ENCODE data around the gene HHATL. TPM values are rescaled to one million over a fixed set of nuclear protein-coding genes. Genes with fewer than 3 reads are reported as not detected.

HHATL gene
- total RNA-seq, 2 experiments from 2014 or later: not detected

DNA sequence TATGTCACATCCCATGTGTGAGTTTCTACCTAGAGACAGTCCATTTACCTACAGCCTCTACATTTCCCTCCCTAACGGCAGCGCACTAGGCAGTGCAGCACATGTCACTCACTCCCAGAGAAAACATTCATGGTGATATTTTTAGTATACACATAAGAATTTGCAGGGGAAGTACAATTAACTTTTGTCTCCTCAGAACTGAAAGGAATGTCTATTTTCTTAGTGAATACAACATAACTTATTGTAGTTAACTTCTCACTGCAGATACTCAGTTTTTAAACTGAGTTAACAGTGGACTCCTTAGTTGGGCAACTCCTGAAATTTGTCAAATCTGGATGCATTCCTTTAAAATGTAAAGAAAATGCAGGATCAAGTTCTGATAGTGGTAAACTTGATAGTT is 53.6 kb downstream of the HHATL start:
- H3K27ac Mint-ChIP-seq: no peak overlapping the region
- H3K9me3 Mint-ChIP-seq: no peaks in the 10 kb centered on the region
- no peak for DNase-seq
- peaks cover 33% of the 10 kb centered on the region for H3K36me3 Mint-ChIP-seq (ENCODE audit: low read depth)
- H3K4me1 Mint-ChIP-seq: peaks cover 31% of the 10 kb centered on the region
- ChIA-PET CTCF (interaction anchor here (1.6 to 1.9 kb wide), 2 partner anchors 8 to 13 kb away, joined by 4 to 6 read pairs; no protein-coding TSS in a partner anchor), POLR2A (no interaction called here)
- H3K27me3 Mint-ChIP-seq: peaks cover 2% of the 10 kb centered on the region
- H3K4me3 Mint-ChIP-seq: no peak overlapping the region

GRCh38 chr3:42647821-42648459 is 54.7 kb downstream of the HHATL start:
- DNase-seq: no peak
- Mint-ChIP-seq H3K4me3 (no peak overlapping the region), H3K4me1 (peaks cover 22% of the 10 kb centered on the region), H3K9me3 (no peaks in the 10 kb centered on the region), H3K27ac (no peak overlapping the region), H3K36me3 (ENCODE audit: low read depth) (peaks cover 43% of the 10 kb centered on the region), H3K27me3 (no peaks in the 10 kb centered on the region)
- ChIA-PET POLR2A (no interaction called here), CTCF (interaction anchor here (0.9 to 1.9 kb wide), 3 partner anchors 10 to 192 kb away, joined by 3 to 6 read pairs (median 4); no protein-coding TSS in a partner anchor)

Other genes with a start within 250 kb of the HHATL start
- gene VIPR1, start 200.2 kb downstream of the HHATL start, total RNA-seq: 10 to 100 TPM; 19.9 to 21.3 TPM
- gene SEC22C, start 120.8 kb downstream of the HHATL start, total RNA-seq: 10 to 100 TPM; 56.0 to 58.9 TPM
- gene SS18L2, start 111.9 kb downstream of the HHATL start, total RNA-seq: 10 to 100 TPM; 48.9 to 63.6 TPM
- 100 to 1,000 TPM in 1 of 2 experiments, 10 to 100 TPM in 1; 96.4 to 106 TPM for gene NKTR, start 102.1 kb downstream of the HHATL start, total RNA-seq
- under 1 TPM; 0.21 to 0.22 TPM for gene ZBTB47, start 49.1 kb downstream of the HHATL start, total RNA-seq
- not detected for gene KLHL40, start 17.3 kb downstream of the HHATL start, total RNA-seq
- gene CCDC13, start 70.5 kb upstream of the HHATL start, total RNA-seq: under 1 TPM; 0.60 to 0.65 TPM
- gene HIGD1A, start 101.7 kb upstream of the HHATL start, total RNA-seq: 10 to 100 TPM; 51.6 to 72.1 TPM
- gene ACKR2, start 106.6 kb upstream of the HHATL start, total RNA-seq: under 1 TPM; 0.40 to 0.73 TPM
- not detected for gene CYP8B1, start 173.1 kb upstream of the HHATL start, total RNA-seq
- gene ZNF662, start 203.3 kb upstream of the HHATL start, total RNA-seq: under 1 TPM; 0.22 to 0.25 TPM

Data from activated CD4-positive, alpha-beta T cell treated with anti-CD3 and anti-CD28 coated beads, Interleukin-2, amount 10 ng/mL, durations not matched to agents 7 days and 5 days (primary cell).